Measurements from ENCODE around the gene LMAN2L.

DNA sequence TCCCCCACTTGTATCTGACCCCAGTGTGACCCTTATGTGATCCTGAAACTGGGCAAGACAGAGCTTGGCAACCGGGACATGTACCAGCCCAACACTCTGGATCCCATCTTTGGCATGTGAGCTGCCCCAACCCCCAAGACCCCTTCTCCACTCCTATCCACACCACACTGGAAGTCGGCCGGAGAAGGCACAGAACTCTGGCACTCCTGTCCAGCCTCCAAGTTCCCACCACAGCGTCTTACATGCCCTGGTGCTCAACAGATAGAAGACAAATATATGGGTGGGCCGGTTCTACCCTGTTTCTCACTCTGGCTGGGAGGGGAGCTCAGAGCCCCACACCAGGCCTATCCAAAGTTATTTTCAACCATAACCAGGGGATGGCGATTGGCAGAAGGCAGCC, 40.8 kb downstream of the LMAN2L start:
- no peak for TF ChIP-seq POLR2AphosphoS5 (IDR thresholded peaks at IDR 0.05; ENCODE audit: low read depth, low read length)
- TF ChIP-seq POLR2A (IDR thresholded peaks at IDR 0.05; ENCODE audit: low read depth, low read length): no peak
- no peak for TF ChIP-seq TAF1 (IDR thresholded peaks at IDR 0.05; ENCODE audit: borderline replicate concordance, low read depth, low read length)

Data from GM12892 (cell line).